Neural cell (in vitro differentiated cells): ENCODE data around the gene DIS3L2.

Source experiments
- RAD21 ChIP-seq: fragments of 450-650 bp; conservative IDR thresholded peaks from 2 replicates; pipeline ENCODE4 v1.6.1; 2014; ENCODE audit warnings: antibody characterized with exemption, mild to moderate bottlenecking, moderate library complexity
- TF ChIP-seq, protein P1 (sequence below): fragments of 450-650 bp; IDR thresholded peaks from 2 replicates; pipeline ENCODE4 v1.5.1; 2014; ENCODE audit warnings: antibody characterized with exemption, mild to moderate bottlenecking, moderate library complexity; ENCODE audit not compliant: poor library complexity, severe bottlenecking

DNA sequence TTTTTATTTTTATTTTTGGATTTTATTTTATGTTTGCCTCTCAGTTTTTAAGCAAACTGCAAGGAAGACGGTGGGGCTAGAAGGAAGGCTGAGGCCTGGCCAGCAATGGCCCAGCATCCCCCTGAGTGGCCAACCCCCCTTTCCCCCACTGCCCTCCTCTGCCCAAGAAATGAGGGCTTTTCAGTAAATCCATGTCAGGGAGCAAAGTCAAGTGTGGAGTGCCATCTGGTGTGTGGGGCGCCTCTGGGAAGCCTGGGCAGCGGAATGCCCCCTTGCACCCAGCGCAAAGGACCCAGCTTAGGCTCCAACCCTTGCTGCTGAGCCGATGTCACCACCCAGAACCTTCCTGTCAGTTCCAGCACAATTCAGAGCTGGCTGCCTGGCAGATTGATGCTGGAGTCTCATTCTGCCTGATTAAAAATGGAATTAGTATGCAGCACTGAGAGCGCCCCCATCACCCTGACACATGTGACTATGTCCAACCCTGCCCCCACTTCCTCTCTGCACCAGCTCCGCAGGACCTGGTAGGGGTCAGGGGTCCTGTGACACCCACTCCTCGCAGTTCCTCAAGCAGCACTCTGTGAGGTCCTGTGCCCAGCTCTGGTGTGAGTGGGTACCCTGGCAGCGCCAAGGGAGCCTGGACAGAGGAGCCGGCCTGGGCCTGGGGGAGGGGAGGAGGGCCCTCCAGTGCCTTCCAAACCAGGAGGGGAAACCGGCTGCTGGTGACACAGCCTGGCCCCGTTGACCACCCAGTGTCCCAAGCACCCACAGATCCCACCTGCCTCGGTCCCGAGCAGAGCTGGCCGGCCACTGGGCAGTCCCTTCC lies 407.8 kb downstream of the DIS3L2 start:
- TF ChIP-seq, protein P1, sequence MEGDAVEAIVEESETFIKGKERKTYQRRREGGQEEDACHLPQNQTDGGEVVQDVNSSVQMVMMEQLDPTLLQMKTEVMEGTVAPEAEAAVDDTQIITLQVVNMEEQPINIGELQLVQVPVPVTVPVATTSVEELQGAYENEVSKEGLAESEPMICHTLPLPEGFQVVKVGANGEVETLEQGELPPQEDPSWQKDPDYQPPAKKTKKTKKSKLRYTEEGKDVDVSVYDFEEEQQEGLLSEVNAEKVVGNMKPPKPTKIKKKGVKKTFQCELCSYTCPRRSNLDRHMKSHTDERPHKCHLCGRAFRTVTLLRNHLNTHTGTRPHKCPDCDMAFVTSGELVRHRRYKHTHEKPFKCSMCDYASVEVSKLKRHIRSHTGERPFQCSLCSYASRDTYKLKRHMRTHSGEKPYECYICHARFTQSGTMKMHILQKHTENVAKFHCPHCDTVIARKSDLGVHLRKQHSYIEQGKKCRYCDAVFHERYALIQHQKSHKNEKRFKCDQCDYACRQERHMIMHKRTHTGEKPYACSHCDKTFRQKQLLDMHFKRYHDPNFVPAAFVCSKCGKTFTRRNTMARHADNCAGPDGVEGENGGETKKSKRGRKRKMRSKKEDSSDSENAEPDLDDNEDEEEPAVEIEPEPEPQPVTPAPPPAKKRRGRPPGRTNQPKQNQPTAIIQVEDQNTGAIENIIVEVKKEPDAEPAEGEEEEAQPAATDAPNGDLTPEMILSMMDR: no peak
- TF ChIP-seq RAD21: no peak
